A673 (cell line): Measurements from ENCODE around the gene ALDH9A1.

Experiments
- CTCF ChIP-seq: fragments of 300-800, 200-600 bp; sonication (generic); conservative IDR thresholded peaks from 2 replicates; pipeline ENCODE4 v1.5.1; 2017; ENCODE audit warnings: low read depth, mild to moderate bottlenecking, antibody characterized with exemption, low read length, moderate library complexity, mixed read lengths
- EZH2 ChIP-seq: fragments of 200-600 bp; sonication (generic); IDR thresholded peaks from 2 replicates; pipeline ENCODE4 v1.6.1; 2017; ENCODE audit warnings: borderline replicate concordance, low read depth, mild to moderate bottlenecking, mixed read lengths, antibody characterized with exemption, low read length; ENCODE audit not compliant: poor library complexity, severe bottlenecking

- TF ChIP-seq CTCF (no peak), EZH2 (no peak)
Observed at GRCh38 chr1:165695031-165695430, 3.3 kb downstream of the ALDH9A1 start.
